NCI-H524 treated with DMSO at 0.1 percent for 48 hours (cell line): ENCODE results near the gene NMRK2.
"Not testable (repeated sequence)": the region's sequence is repeated elsewhere in the genome, so short reads cannot be mapped to it uniquely, and the experiment has no call there.

Experiments
- DNase-seq: peaks from one replicate; lab custom pipeline; 2025; lab: John Stamatoyannopoulos, UW

Gene NMRK2

DNA sequence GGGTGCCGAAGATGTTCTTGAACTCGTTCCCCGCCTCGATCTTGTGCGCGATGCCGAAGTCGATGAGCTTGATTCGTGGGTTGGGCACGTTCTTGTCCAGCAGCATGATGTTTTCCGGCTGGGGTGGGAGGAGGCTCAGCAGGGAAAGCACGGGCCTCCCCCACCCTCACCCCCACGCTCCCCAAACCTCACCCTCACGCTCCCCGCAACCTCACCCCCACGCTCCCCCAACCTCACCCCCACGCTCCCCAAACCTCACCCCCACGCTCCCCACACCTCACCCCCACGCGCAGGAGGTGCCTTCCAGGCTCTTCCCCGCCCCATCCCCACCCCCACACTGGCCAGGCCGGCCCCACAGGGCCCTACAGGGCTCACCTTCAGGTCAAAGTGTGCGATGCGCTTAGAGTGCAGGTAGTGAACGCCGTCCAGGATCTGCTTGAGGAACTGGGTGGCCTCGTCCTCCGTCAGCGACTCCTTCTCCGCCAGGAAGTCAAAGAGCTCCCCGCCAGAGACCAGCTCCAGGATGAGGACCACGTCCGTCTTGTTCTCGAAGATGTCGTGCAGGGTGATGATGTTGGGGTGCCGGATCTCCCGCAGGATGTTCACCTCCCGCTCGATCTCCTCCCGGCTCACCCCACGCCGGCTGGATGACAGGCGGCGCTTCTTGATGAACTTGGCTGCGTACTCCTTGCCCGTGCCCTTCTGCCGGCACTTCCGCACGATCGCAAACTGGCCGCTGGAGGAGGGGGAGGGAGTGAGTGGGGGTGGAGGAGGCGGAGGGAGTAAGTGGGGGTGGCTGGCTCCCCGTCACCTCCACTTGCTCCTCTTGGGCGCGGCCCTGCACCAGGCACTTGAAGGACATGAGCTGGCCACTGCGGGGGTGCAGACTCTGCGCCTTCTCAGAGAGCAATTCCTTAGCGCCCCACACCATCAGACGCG lies 31.7 kb downstream of the NMRK2 start:
- DNase-seq: no peak

DNA sequence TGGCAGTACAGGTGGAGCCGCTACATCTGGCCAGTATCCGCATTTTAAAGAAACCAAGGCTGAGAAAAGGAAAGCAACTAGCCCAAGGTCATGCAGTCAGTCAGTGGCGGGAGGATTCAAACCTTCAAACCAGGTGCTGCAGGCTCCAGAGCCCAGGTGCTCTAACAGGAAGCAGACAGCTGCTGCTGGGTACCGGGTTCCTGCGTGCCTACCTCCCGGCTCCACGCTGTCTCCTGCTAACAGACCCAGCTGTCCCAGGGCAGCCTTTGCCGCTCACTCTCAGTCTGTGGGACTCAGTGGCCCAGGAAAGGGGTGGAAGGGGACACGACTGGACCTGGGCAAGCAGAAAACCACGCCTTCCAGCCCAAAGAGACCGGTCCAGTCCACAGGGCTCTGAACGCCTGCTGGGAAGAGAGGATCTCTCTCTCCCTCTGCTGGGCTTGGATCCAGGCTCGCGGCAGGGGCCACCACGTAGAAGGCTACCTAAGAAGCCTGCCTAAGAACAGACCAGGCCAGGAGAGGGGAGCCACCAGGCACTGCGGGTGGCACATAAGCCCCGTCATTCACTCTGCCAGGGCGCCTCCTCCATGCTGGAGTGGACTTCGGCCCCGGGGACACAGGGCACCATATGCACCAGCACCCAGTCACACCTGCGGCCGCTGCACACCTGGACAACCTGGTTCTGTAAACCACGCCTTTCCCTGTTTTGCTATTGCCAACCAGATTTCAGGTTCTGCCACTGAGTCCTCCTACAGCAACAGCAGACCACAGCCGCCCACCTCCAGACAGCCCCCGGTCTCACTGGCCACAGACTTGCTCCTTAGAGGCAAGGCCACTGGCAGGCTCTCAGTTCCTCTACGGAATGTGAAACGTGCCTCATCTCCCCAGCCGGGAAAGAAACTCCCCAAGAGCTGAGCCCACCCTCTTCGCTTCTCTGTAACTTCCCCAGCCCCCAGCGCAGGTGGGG lies 33.5 kb downstream of the NMRK2 start:
- no peak for DNase-seq

DNA sequence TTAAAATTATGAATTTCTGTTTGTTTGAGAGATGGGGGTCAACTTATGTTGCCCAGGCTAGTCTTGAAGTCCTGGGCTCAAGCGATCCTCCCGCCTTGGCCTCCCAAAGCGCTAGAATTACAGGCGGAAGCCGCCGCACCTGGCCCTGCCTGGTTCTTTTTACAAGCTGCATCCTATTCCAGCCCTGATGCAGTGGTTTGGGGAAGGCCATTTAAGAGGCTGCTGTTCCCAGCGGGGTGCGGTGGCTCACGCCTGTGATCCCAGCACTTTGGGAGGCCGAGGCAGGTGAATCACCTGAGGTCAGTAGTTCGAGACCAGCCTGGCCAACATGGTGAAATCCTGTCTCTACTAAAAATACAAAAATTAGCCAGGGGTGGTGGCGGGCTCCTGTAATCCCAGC lies 35.1 kb downstream of the NMRK2 start:
- DNase-seq: not testable (repeated sequence)

DNA sequence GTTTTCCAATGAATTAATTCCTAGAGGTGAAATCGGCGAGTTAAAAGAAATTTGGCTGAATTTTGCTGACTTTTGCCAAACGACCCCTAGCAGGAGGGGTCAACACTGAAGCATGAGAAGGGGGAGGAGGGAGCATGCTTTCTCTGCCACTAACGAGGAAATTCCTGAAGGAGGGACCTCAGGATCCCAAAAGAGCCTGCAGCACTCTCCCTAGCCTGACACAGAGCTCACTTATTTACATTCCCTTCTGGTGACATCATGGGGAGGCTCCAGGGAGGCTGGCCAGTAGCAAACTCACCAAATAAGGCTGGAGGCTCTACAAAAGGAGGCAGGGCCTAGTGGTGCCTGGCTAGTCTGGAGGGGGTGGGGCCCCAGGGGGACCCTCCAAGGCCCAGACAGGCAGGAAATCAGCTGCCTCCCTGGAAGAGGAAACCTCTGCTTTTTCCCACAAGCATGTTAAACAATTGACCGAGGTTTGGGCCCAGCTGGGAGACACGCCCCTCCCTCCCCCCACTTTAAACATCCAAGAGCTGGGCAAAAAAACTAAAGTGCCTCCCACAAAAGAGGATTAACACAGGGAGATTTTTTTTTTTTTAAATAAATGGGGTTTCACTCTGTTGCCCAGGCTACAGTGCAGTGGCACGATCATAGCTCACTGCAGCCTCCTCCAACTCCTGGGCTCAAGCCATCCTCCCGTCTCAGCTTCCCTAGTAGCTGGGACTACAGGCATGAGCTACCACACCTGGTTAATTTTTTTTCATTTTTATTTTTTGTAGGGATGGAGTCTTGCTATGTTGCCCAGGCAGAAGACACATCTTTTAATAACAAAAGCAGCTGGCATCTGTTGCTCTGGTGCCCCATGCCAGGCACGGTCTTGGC lies 35.9 kb downstream of the NMRK2 start:
- DNase-seq: no peak

DNA sequence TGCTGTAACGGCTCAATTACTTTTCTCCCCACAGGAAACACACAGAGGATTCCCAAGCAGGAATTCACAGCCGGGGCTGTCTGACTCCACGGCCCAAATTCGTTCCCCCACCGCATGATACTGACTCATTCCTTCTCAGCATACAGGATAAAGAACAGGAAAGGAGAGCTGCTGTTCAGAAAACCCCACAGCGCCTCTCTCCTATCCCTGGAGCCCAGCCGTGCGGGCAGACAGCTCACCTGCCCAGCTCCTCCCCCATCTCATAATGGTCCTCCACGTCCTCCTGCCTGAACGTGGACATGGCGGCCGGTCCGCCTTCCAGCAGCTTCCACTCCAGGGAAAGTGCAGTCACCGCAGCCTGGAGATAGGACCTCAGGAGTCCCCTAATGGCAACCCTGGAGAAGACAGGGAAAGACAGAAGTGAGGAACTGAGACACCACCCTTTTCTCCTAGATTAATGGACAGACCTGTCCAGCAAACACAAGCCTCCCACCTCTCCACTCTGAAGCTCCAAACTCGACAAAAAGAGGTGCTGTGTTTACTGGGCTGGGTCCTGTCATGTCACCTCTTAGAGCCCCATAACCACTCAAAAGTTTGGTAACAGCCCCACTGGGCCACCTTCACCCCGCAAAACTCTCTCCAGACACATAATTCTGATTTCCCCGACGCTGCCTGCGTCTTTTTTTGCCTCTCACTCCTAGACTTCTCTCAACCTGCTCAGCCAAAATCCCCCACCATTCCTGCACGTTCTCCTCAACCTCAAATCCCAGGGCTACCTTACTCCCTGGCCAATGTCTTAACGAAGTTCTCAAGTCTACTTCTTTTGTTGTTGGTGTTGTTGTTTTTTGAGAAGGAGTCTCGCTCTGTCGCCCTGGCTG lies 36.8 kb downstream of the NMRK2 start:
- DNase-seq: no peak

DNA sequence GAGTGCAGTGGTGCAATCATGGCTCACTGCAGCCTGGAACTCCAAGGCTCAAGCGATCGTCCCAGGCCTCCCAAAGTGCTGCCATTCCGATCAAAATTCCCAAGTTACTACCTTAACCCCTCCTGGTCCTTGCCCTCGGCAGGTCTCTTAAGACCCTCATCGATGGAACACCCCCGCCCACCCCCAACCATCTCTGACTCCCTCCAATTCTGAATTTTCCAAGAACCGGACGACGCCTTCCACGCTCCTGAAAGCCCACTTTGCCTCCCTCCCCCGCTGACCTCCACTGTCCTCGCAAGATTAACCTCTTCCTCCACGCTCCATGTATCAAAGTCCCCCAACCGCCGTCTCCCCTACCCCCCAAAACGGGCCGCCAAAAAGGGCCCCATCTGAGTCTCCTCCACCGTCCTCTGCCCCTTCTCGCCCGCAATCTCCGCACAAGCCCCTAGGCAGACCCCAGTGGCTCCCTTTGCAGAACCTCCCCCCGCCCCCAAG lies 37.5 kb downstream of the NMRK2 start:
- no peak for DNase-seq

DNA sequence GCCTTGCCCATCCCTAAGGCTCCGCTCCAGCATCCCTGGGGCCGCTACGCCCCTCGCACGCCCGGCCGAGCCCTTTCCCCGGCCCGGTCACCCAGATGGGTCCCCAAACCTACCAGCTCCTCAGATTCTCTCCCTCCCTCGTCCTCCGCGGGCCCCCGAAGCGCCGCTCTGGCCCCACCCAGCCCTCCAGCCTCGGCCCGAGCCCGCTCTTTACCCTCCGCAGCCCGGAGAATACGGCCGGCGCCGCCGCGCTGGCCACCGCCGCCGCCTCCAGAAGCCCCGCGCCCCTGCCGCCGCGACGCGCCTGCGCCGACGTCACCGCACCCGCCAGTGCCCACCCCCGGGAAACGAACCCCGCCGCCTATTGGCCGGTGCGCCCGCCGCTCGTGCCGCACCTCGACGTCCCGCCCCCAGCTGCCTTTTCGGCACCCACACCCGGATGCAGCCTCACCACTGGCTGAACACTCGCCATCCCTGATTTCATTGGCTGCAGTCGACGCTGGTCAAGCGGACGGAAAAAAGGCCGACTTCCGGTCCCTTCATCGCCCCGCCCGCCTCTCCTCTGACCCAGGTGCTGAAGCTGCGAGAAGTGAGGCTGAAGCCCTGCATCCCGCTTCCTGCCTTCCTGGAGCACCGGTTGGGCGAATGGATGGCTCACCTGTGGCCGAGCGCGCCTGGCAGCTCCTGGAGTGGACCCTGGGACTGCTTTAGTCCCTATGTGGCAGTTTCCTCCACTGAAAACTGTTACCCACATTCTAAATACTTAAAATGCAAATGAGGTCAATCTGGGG lies 38.1 kb downstream of the NMRK2 start, which contains the start of gene DAPK3:
Gene DAPK3, minus strand, starts transcription at position 292 of the 791 bp plus-strand sequence. CDS start 1,364 bp downstream, outside the sequence.
- peak; percentile 86 for DNase-seq

DNA sequence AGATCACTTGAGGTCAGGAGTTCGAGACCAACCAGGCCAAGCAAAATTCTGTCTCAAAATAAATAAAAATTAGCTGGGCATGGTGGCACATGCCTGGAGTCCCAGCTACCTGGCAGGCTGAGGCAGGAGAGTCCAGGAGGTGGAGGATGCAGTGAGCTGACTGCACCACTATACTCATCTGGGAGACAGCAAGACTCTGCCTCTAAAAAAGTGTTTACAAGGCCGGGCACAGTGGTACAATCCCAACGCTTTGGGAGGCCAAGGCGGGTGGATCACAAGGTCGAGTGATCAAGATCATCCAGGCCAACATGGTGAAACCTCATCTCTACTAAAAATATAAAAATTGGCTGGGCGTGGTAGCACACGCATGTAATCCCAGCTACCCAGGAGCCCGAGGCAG lies 42.3 kb downstream of the NMRK2 start:
- DNase-seq: no peak

DNA sequence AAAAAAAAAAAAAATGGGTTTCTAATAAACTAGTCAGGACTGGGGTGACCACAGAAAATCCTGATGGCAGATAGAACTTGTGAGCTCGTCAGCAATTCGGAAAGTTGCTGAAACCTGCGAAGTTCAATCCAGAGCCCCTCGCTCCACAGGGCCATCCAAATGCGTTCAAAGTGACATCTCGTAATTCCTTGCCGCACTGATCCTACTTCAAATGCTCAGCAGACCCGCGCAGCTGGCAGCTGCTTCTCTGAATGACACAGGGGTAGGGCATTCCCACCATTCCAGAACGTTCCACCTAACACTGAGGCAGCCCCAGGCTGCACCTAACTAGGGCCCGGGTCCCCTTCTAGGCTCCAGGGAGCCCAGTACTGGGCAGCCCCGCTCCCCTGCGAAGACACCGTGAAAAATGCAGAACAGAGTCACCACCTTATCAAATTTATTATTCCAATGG lies 42.8 kb downstream of the NMRK2 start:
- DNase-seq: no peak

DNA sequence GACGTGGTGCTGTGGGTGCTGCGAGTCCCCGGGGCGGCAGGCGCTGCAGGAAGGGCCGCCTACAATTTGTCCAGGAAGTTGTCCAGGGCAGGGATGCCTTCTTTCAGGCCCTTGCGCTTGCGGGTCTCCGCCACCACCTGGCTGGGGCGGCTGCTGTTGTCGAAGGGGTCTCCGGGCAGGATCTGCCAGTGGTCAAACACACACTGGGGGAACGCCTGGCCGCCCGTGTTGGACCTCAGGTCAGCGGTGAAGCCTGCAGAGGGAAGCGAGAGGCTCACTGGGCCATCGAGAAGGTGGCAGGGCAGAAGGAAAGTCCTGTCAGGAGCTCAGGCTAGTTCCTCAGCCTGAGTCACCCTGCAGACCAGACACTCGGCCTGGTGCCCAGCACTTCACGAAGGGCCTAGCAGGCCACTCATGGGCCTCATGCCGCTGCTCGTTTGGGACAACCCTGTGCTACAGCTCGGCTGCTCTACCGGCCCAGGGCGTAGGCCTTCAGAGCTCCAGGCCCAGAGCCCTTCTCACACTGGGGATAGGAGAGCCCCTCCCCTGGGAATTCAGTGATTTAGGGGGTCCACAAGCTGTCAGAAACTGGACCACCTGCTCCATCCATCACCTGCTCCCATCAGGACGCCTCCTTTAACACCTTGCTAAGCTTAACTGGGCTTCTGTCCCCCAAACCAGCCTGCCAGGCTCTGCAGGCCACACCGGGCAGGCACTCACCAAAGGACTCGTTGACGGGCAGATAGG lies 43.8 kb downstream of the NMRK2 start:
- no peak for DNase-seq

DNA sequence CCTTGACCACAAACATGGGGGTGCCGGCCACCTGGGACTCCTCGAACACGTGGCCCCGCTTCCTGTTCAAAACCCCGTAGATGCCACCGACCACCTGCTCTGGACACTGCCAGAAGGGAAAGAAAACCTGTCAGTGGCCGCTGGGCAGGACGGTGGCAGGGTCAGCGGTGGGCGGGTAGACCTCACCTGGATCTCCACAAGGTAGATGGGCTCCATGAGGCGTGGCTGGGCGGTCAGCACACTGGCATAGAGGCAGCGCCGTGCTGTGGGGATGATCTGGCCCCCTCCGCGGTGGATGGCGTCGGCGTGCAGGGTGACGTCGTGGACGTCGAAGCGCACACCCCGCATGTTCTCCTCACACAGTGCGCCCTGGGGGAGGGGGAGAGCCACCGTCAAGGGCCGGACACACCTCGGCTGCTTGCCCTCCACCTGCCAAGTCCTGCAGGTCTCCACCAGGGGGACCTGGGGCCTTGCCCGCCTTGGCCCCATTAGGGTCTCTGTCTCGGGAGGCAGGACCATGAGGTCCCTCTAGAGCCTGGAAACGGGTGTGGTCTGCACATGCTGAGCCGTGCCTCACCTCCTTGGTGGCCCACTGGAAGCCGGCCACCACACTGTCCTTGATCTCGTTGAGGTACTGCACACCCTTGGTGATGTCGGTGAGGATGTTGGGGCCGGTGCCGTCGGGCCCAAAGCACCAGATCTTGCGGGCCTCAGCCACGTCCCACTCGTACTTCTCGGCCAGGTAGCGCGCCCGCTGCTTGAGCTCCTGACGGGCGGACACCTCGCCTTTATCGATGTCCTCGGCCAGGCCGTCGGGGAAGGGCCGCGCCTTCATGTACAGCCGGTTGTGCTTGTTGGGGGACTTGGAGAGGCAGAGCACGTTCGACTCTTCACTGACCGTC lies 44.6 kb downstream of the NMRK2 start:
- no peak for DNase-seq

DNA sequence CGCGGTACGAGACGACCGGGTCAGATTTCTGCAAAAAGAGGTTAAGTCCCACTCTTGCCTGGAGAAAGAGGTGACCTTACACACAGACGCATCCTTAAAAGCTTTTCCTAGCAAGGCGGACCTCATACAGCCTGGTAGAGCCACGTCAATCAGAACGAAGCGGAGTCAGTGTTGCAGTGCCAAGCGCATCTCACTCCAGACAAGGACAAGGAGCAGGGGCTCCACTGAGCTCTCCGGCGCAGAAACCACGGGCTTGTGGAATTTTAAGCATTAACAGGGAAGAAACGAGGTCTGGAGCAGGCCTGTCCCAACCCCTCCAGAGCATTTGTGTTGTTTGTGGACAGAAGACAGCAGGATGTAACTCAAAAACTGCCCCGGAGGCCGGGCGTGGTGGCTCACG lies 45.3 kb downstream of the NMRK2 start:
- no peak for DNase-seq

DNA sequence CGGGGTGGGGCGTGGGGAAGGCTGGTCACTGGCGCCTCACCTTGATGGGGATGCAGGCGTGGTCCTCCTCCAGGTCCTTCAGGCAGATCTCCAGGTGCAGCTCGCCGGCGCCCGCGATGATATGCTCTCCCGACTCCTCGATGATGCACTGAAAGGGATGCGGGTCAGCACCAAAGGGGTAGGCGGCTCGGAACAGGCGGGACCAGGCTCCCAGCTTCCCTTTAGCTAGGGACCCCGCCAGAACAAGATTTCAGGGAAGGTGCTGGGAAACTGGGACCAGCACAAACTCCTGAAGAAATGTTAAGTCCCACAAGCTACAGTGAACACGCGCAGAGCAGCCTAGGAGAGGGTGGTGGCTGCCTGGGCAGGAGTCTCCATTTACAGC lies 46.4 kb downstream of the NMRK2 start:
- no peak for DNase-seq

DNA sequence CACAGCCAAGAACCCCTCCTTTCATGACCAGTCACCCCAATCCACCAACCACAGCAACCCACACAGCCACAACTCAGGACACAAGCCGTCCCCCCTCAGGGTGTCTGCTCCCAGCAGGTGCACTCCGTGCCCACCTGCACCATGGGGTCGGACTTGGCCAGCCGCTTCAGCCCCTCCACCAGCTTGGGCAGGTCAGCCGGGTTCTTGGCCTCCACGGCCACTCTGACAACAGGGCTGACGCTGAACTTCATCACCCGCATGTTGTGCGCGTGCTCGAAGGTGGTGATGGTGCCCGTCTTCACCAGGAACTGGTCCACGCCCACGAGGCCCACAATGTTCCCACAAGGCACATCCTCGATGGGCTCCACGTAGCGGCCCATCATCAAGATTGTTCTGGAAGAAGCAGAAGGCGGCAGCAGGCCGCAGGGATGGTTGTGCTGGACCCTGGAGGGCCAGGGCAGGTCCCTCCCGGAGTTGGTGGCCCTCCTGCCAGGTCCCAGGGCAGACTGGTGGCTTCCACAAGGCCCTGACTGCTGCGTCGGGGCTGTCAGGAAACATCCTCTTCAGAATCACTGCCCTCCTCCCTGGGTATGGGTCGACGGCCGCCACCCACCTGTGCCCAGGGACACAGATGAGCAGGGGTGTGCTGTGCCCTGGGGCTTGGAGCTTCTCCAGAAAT lies 46.9 kb downstream of the NMRK2 start:
- DNase-seq: no peak

DNA sequence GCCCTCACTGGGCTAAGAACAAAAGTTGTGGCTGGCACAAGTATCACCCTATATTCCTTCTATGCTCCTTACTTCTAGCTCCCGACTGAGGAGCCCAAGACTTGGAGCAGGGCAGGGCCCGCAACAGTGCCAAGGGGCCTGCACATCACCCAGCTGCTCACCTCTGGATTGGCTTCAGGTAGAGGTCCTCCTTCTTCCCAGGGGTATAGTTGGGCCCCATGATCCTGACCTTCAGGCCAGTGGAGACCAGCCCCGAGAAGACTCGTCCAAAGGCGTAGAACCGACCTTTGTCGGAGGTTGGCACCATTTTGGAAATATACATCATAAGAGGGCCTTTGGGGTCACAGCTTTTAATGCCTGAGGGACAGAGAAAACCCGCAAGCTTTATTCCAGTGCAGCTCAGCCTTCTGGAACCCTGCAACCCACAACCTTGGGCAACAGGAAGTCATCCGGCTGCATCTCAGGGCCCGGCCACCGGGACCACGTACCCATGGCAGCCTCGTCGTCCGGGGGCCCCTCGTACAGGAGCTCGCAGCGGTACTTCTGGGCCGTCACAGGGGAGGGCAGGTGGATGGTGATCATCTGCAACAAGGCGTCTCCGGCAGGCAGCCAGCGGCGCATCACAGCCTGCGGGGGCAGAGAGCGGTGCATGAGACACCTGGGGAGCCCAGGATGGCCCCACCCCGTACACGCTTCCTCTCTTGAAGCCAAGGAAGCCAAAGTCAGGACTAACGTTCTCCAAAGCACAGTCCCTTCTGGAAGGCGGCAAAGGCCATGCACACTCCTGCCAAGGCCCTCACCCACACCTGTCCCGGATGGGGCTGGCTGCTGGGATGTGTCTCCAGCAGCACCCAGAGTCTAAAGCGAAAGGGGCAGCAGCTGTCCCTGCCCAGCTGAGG lies 47.7 kb downstream of the NMRK2 start:
- DNase-seq: no peak

DNA sequence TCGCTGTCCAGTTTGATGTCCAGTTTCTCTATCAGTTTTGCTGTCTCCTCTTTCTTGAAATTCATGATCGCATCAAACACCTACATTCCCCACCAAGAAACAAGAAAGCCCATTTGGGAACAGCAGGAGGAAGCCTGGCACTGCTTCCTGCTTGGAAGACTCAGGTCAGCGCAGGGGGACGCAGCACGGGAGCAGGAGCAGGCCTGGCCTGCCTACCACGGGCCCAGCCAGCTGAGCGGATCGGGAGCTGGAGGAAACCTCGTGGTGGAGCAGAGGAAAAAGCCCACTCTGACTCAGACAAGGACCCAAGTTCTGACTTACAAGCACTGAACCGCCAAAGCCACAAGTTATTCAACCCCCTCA lies 48.5 kb downstream of the NMRK2 start:
- no peak for DNase-seq
